HG03575 (cell line): Measurements from ENCODE around the gene RAB2B.

Experiments used
- ATAC-seq: cut with Tn5 transposase; IDR thresholded peaks from one replicate; pipeline ENCODE4 v1.9.1; 2021; ENCODE audit not compliant: unreplicated experiment, insufficient number of reproducible peaks, low FRiP score; ENCODE audit errors: extremely low read depth

RAB2B gene

DNA sequence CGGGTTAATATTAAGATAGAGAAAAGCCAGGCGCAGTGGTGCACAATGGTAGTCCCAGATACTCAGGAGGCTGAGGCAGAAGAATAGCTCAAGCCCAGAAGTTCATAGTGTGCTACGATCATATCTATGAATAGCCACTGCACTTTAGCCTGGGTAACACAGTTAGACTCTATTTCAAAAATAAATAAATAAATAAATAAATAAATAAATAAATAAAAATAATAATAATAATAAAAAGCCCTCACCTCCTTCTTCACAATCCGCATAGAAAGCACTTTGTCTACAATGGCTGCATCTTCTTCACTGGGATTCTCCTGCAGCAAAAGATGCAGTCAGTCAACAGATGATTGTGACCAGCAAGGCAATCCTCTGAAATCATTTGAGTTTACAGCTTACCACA is 61.4 kb downstream of the RAB2B start:
- ATAC-seq, result no peak

DNA sequence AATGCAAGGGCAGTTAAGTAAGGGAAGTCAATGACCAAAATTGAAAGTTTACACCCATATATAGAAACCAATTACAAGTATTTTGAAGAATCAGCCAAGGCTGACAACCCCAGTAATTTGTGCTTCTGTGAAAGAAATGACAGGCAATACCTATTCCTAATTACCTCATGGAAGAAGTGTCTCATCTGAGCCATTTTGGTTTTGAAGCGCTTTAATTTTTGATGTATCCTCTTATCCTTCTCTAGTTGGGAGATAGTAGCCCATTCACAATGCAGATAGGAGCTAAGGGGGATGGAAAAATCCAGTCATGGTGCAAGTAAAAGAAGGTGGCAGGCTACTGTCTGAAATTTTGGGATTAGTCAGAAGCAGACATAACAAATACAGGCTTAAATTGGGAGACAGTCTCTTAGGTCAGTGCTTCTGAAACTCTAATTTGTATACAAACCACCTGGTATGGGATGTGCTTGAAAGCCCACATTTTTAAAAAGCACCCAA is 62.6 kb downstream of the RAB2B start:
- no peak for ATAC-seq
